Spinal cord (tissue), 10 donors: ENCODE results near the gene ISG20L2. TPM values are rescaled to one million over a fixed set of nuclear protein-coding genes. Genes with fewer than 3 reads are reported as not detected.
A peak's percentile ranks its signal among the peaks of the same experiment; 100 is the strongest.

ENCODE experiments used
- DNase-seq, 6 donors: peaks; one replicate each; pipeline versions ENCODE4 v3.0.0 to v3.0.0-alpha.2; 2013 to 2015; ENCODE audit warnings: low spot score in 6 of 6, low read depth in 4 of 6
- H3K27ac ChIP-seq: one replicate; pipeline ENCODE4 v1.5.1; 2013; ENCODE audit warnings: low read depth, low read length, control low read depth
- H3K27me3 ChIP-seq: one replicate; pipeline ENCODE4 v1.6.1; 2013; ENCODE audit warnings: low read length; ENCODE audit not compliant: control insufficient read depth, insufficient read depth
- H3K36me3 ChIP-seq: one replicate; pipeline ENCODE4 v1.6.1; 2013; ENCODE audit warnings: low read length; ENCODE audit not compliant: control insufficient read depth, insufficient read depth
- H3K4me1 ChIP-seq: one replicate; pipeline ENCODE4 v1.6.1; 2013; ENCODE audit warnings: low read length; ENCODE audit not compliant: control insufficient read depth, insufficient read depth
- H3K4me3 ChIP-seq: one replicate; pipeline ENCODE4 v1.5.1; 2013; ENCODE audit warnings: low read depth, low read length, control low read depth
- H3K9me3 ChIP-seq: one replicate; pipeline ENCODE4 v1.6.1; 2013; ENCODE audit warnings: low read length; ENCODE audit not compliant: control insufficient read depth, insufficient read depth
- WGBS: methylation state at CpG from one replicate; pipeline ENCODE4 v1.1.5; 2013; ENCODE audit warnings: missing lambda C conversion rate; ENCODE audit not compliant: insufficient coverage; 5-methylcytosine and 5-hydroxymethylcytosine counted together
- polyA plus RNA-seq, 2 donors: library from polyadenylated mRNA; unstranded; fragments of 120-200 nt; gene quantifications; one replicate each; pipeline ENCODE4 v1.2.1, GENCODE V29; 2013; ENCODE audit not compliant: insufficient read length in 2 of 2
- total RNA-seq, 2 donors: library from RNA; depleted of rRNA in 1 of 2; stranded (reverse); fragments of 120-200 nt in 1 of 2; fragments of >200 nt in 1 of 2; gene quantifications; one replicate each; pipeline versions ENCODE4 v1.2.3 to v1.2.4, GENCODE V29; 2013 to 2014
- donor health status: healthy.

Gene ISG20L2
- total and polyA plus RNA-seq, 4 donors = 9.2 to 39.2 (median 32.0) TPM

- H3K9me3 ChIP-seq = no peaks in the 10 kb centered on the region
- H3K27me3 ChIP-seq = peaks cover 9% of the 10 kb centered on the region
- peak in 1 of 6 donors; percentile 69 for DNase-seq
- peak overlapping the region; percentile 43 for H3K27ac ChIP-seq
- no peak overlapping the region for H3K4me3 ChIP-seq
- 27% methylated on average over 8 of the region's 11 CpGs for WGBS
- H3K36me3 ChIP-seq = no peaks in the 10 kb centered on the region
- H3K4me1 ChIP-seq = peaks cover 60% of the 10 kb centered on the region
Observed at GRCh38 chr1:156709757-156710489, 18.6 kb downstream of the ISG20L2 start.

DNA sequence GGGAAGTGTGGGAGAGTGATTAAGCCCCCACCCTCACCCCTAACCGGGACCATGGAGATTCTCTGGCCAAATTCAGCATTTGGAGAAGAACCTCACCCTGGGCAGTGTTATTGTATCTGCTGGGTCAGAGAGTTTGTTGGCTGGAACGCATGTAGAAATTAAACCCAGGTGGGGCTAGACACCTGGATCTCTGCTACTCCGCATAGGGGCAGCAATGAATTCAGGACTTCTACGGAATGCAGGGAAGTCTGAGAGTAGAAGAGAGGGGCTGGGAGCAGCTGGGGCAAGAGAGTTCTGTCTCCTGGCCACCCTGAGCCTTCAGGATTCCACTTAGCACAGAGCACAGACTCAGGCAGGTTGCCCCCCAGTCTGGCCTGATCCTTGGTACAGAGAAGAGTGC, 19.5 kb downstream of the ISG20L2 start:
- DNase-seq = no peak
- peaks cover 69% of the 10 kb centered on the region for H3K4me1 ChIP-seq
- H3K27ac ChIP-seq = peak overlapping the region; percentile 89

GRCh38 chr1:156708218-156708661, 20.3 kb downstream of the ISG20L2 start:
- Histone ChIP-seq H3K4me1 (peaks cover 77% of the 10 kb centered on the region), H3K4me3 (no peak overlapping the region), H3K36me3 (peaks cover 2% of the 10 kb centered on the region), H3K9me3 (no peaks in the 10 kb centered on the region), H3K27ac (peak overlapping the region; percentile 89), H3K27me3 (peaks cover 26% of the 10 kb centered on the region)
- DNase-seq = peak in 1 of 6 donors; percentile 69
- 15% methylated on average over 4 of the region's 4 CpGs for WGBS

More for the DNA sequence above, 19.5 kb downstream of the ISG20L2 start:
- Histone ChIP-seq H3K9me3 (no peaks in the 10 kb centered on the region), H3K4me3 (no peak overlapping the region), H3K27me3 (peaks cover 18% of the 10 kb centered on the region), H3K36me3 (no peaks in the 10 kb centered on the region)
- 65% methylated on average over 3 of the region's 4 CpGs for WGBS

- H3K4me3 ChIP-seq = no peak overlapping the region
- H3K36me3 ChIP-seq = peaks cover 2% of the 10 kb centered on the region
- H3K9me3 ChIP-seq = no peaks in the 10 kb centered on the region
- H3K27me3 ChIP-seq = peaks cover 30% of the 10 kb centered on the region
- 42% methylated on average over 6 of the region's 8 CpGs for WGBS
- peak overlapping the region; percentile 89 for H3K27ac ChIP-seq
- DNase-seq = peak in 1 of 6 donors; percentile 47
- H3K4me1 ChIP-seq = peaks cover 78% of the 10 kb centered on the region
Observed at GRCh38 chr1:156707417-156708217, 20.9 kb downstream of the ISG20L2 start.

DNA sequence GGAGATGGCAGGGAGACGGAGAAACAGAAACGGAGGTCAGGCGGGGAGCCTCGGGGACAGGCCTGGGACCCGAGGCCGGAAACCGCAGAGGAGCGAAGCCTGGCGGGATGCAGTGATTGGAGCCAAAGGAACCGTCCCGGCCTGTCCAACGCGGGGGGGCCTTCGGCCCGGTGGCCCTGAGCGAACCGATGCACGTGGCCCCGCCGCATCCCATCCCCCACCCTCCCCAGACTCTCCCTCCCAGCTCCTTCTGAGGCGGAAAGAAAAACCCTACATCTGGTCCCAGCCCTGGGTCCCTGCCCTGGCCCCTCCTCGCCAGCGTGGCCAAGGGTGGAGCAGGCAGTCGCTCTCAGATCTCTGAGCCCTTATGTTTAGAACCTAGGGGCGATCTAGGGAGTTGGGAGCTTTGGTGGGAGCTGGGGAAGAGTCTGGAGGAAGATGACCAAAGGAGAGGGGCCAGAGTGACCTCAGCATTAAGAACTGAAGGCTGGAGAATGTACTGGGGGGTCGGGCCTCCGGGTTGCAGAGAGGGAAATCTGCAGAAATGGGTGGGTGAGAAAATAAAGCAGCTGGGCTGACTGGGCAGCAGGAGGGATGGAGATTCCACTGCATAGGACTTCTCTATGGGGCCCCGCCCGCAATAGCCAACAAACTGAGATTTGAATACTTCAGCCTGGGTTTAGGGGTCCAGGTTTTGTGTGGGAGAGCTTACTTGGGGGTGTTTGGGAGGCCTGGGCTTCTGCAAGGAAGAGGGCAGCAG, 21.7 kb downstream of the ISG20L2 start:
- H3K4me1 ChIP-seq = peaks cover 78% of the 10 kb centered on the region
- H3K4me3 ChIP-seq = peak overlapping the region; percentile 52
- peaks cover 30% of the 10 kb centered on the region for H3K27me3 ChIP-seq
- 6% methylated on average over 28 of the region's 29 CpGs for WGBS
- peak overlapping the region; percentile 89 for H3K27ac ChIP-seq
- peak in 1 of 6 donors; percentile 67 for DNase-seq
- H3K9me3 ChIP-seq = no peaks in the 10 kb centered on the region
- peaks cover 2% of the 10 kb centered on the region for H3K36me3 ChIP-seq

DNA sequence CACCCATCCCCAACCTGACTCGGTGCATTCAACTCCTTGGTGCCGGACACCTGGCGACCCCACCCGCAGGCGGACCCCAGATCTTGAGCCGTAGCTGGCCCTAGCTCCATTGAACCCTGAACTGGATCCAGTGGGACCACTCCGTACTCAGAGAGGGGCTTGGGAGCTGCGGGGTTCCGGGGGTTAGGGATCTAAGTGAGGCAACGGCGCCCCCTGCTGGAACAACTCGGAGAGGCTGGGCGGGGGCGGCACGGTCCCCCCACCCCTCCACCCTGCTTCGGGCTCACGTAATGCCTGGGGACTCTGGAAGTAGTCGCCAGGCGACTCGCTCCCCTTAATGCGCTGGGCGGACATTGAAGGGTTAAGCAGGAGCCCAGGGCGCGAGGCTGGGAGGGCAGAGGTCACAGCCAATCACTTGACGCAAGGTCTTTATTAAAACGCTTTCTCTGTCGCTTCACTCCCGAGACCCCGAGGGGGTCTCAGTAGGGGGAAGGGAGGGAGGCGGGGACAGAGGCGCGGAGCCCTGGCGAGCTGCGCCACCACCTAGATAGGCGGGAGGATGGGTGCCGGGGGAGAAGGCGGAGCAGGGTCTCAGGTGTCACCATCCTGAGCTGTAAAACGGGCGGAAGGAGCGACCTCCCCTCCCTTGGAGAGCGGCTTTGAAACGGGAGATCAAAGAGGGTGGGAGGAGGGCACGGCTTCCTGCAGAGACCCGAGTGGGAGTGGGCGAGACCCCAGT, 22.5 kb downstream of the ISG20L2 start:
- WGBS = 1% methylated on average over 44 of the region's 45 CpGs
- Histone ChIP-seq H3K36me3 (peaks cover 3% of the 10 kb centered on the region), H3K27me3 (peaks cover 30% of the 10 kb centered on the region), H3K9me3 (no peaks in the 10 kb centered on the region), H3K4me3 (peak overlapping the region; percentile 52), H3K27ac (peak overlapping the region; percentile 89), H3K4me1 (peaks cover 74% of the 10 kb centered on the region)
- DNase-seq = peak in 2 of 6 donors; percentile 83 to 85

- peak within 1 kb of the TSS; percentile 52 for H3K4me3 ChIP-seq
- peak in 2 of 6 donors; percentile 68 to 73 for DNase-seq
- H3K36me3 ChIP-seq = peaks cover 5% of the 10 kb centered on the region
- WGBS = under 1% methylated on average over 36 of the region's 42 CpGs
- H3K9me3 ChIP-seq = no peaks in the 10 kb centered on the region
- H3K27me3 ChIP-seq = peaks cover 30% of the 10 kb centered on the region
- H3K4me1 ChIP-seq = peaks cover 68% of the 10 kb centered on the region
- H3K27ac ChIP-seq = peak within 1 kb of the TSS; percentile 89
Observed at GRCh38 chr1:156705321-156705917, 23.1 kb downstream of the ISG20L2 start, which contains the start of gene CRABP2. CRABP2 (minus strand) TSS chr1:156705583; CDS start chr1:156705446, 137 bp downstream.

DNA sequence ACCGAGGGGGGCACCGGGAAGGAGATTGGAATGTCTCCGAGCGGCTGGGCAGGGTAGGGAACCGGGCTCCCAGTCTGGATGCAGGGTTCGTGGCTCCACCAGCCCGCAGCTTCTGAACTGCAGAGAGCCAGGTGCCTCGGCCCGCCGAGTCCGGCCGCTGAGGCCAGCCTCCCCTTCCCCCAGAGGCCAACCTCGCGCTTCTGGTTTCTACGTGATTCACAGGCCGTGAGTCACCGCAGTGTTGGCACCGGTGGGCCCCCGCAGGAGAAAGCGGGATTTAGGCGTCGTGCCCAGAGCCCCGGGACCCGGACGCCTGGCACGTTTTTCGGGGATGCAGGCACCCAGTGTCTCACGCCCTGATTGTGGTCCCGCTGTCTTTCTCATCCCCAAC, 23.6 kb downstream of the ISG20L2 start:
- Histone ChIP-seq H3K27ac (peak overlapping the region; percentile 89), H3K36me3 (peaks cover 7% of the 10 kb centered on the region), H3K4me3 (peak overlapping the region; percentile 52), H3K4me1 (peaks cover 63% of the 10 kb centered on the region), H3K9me3 (no peaks in the 10 kb centered on the region), H3K27me3 (peaks cover 30% of the 10 kb centered on the region)
- WGBS = under 1% methylated on average over 29 of the region's 29 CpGs
- DNase-seq = no peak
